IMR-90 (cell line): ENCODE data around the gene PSMD6. TPM values are rescaled to one million over a fixed set of nuclear protein-coding genes. Genes with fewer than 3 reads are reported as not detected.

Experiments
- ATAC-seq: fragments of 200-7000 bp; cut with Tn5 transposase; 2 replicates; pipeline ENCODE4 v1.9.1; 2020; ENCODE audit warnings: low read depth, mild to moderate bottlenecking, moderate library complexity
- BruUV-seq: library from RNA; stranded (reverse); fragments of 400-500 nt; replicated peaks from 2 replicates; lab custom pipeline; 2021; lab: Mats Ljungman, UMichigan
- CTCF ChIA-PET: fragments of 300-600 bp; formaldehyde crosslinking; extraction: SDS; loops from one replicate; lab custom pipeline; 2021; ENCODE audit warnings: antibody characterized with exemption; lab: Yijun Ruan, JAX
- POLR2A ChIA-PET: fragments of 300-600 bp; sonication (Branson Sonifier 250); formaldehyde crosslinking; loops from one replicate; lab custom pipeline; 2022; ENCODE audit warnings: antibody characterized with exemption; ENCODE audit not compliant: unreplicated experiment; lab: Charles Lee
- DNase-seq: peaks from one replicate; pipeline ENCODE4 v3.0.0; 2013
- H2AFZ ChIP-seq: replicated peaks from 2 replicates; pipeline ENCODE3; 2013; ENCODE audit warnings: low read length, mild to moderate bottlenecking; ENCODE audit not compliant: poor library complexity
- H2AK5ac ChIP-seq: 2 replicates; pipeline ENCODE4 v1.6.1; 2013; ENCODE audit warnings: low read depth, low read length, inconsistent platforms
- H2AK9ac ChIP-seq: replicated peaks from 2 replicates; pipeline ENCODE3; 2013; ENCODE audit warnings: mild to moderate bottlenecking, low read depth, low read length, moderate library complexity; ENCODE audit not compliant: poor library complexity
- H2BK120ac ChIP-seq: 2 replicates; pipeline ENCODE4 v1.6.1; 2013; ENCODE audit warnings: low read depth, low read length, inconsistent platforms
- H2BK15ac ChIP-seq: 3 replicates; pipeline ENCODE4 v1.6.1; 2013; ENCODE audit warnings: low read depth, low read length, inconsistent platforms
- H2BK20ac ChIP-seq: 2 replicates; pipeline ENCODE4 v1.6.1; 2013; ENCODE audit warnings: low read depth, mild to moderate bottlenecking, inconsistent platforms, low read length, moderate library complexity
- H2BK5ac ChIP-seq: 2 replicates; pipeline ENCODE4 v1.6.1; 2013; ENCODE audit warnings: mild to moderate bottlenecking, low read depth, low read length, inconsistent platforms; ENCODE audit not compliant: poor library complexity, severe bottlenecking
- H3K14ac ChIP-seq: replicated peaks from 2 replicates; pipeline ENCODE4 v1.6.1; 2013; ENCODE audit warnings: low read depth, low read length, inconsistent platforms
- H3K18ac ChIP-seq: 2 replicates; pipeline ENCODE4 v1.6.1; 2013; ENCODE audit warnings: low read depth, low read length, control low read depth
- H3K23ac ChIP-seq: 2 replicates; pipeline ENCODE4 v1.6.1; 2013; ENCODE audit warnings: low read depth, low read length, inconsistent platforms
- H3K27ac ChIP-seq: 2 replicates; pipeline ENCODE4 v1.5.1; 2013; ENCODE audit warnings: mild to moderate bottlenecking, control low read depth, low read length; ENCODE audit not compliant: insufficient read depth
- H3K27me3 ChIP-seq: 2 replicates; pipeline ENCODE4 v1.6.1; 2013; ENCODE audit warnings: low read length; ENCODE audit not compliant: control insufficient read depth, insufficient read depth
- H3K36me3 ChIP-seq: 2 replicates; pipeline ENCODE4 v1.6.1; 2013; ENCODE audit warnings: low read length, mixed read lengths; ENCODE audit not compliant: control insufficient read depth, insufficient read depth
- H3K4ac ChIP-seq: 2 replicates; pipeline ENCODE4 v1.6.1; 2013; ENCODE audit warnings: low read depth, low read length, inconsistent platforms
- H3K4me1 ChIP-seq: 2 replicates; pipeline ENCODE4 v1.6.1; 2013; ENCODE audit warnings: low read length, mixed read lengths; ENCODE audit not compliant: control insufficient read depth, insufficient read depth
- H3K4me2 ChIP-seq: 2 replicates; pipeline ENCODE4 v1.6.1; 2013; ENCODE audit warnings: low read depth, mild to moderate bottlenecking, control low read depth, low read length, moderate library complexity
- H3K4me3 ChIP-seq: 2 replicates; pipeline ENCODE4 v1.5.1; 2013; ENCODE audit warnings: low read depth, mild to moderate bottlenecking, control low read depth, low read length, moderate library complexity; ENCODE audit not compliant: insufficient read depth
- H3K56ac ChIP-seq: 2 replicates; pipeline ENCODE4 v1.6.1; 2013; ENCODE audit warnings: low read length, inconsistent platforms; ENCODE audit not compliant: insufficient read depth; ENCODE audit errors: extremely low read depth
- H3K79me1 ChIP-seq, 2 experiments: 2 replicates each; pipeline ENCODE4 v1.6.1; 2013; ENCODE audit warnings: low read length in 2 of 2, inconsistent platforms in 1 of 2, low read depth in 1 of 2
- H3K9ac ChIP-seq: 2 replicates; pipeline ENCODE4 v1.6.1; 2013; ENCODE audit warnings: low read depth, low read length, control low read depth
- H3K9me1 ChIP-seq: 2 replicates; pipeline ENCODE4 v1.6.1; 2013; ENCODE audit warnings: low read length, inconsistent platforms; ENCODE audit not compliant: insufficient read depth
- H3K9me3 ChIP-seq: 2 replicates; pipeline ENCODE4 v1.6.1; 2013; ENCODE audit warnings: low read length; ENCODE audit not compliant: control insufficient read depth, insufficient read depth
- H4K20me1 ChIP-seq: 2 replicates; pipeline ENCODE4 v1.6.1; 2013; ENCODE audit warnings: low read length, inconsistent platforms; ENCODE audit not compliant: insufficient read depth
- H4K5ac ChIP-seq: 2 replicates; pipeline ENCODE4 v1.6.1; 2013; ENCODE audit warnings: mild to moderate bottlenecking, low read depth, low read length, control low read depth
- H4K8ac ChIP-seq, 2 experiments: 2 replicates each; pipeline ENCODE4 v1.6.1; 2013; ENCODE audit warnings: low read depth in 2 of 2, low read length in 2 of 2, control low read depth in 1 of 2, inconsistent platforms in 1 of 2
- H4K91ac ChIP-seq: 2 replicates; pipeline ENCODE4 v1.6.1; 2013; ENCODE audit warnings: low read depth, low read length, inconsistent platforms; ENCODE audit not compliant: insufficient read depth
- BHLHE40 ChIP-seq: fragments of 150-350 bp; IDR thresholded peaks from 2 replicates; pipeline ENCODE4 v1.6.1; 2016; ENCODE audit warnings: mild to moderate bottlenecking, low read depth, low read length
- CEBPB ChIP-seq: IDR thresholded peaks from 2 replicates; pipeline ENCODE4 v1.6.1; 2012; ENCODE audit warnings: low read depth, low read length, improper control_type of control experiment
- CHD1 ChIP-seq: IDR thresholded peaks from 2 replicates; pipeline ENCODE4 v1.6.1; 2012; ENCODE audit warnings: low read depth, low read length, improper control_type of control experiment
- CTCF ChIP-seq: conservative IDR thresholded peaks from 2 replicates; pipeline ENCODE4 v1.5.1; 2012; ENCODE audit warnings: mild to moderate bottlenecking, low read depth, low read length, improper control_type of control experiment
- ELK1 ChIP-seq: fragments of 150-350 bp; IDR thresholded peaks from 2 replicates; pipeline ENCODE4 v1.6.1; 2016; ENCODE audit warnings: low read depth, mild to moderate bottlenecking, low read length, moderate library complexity, borderline replicate concordance
- FOS ChIP-seq: fragments of 150-350 bp; IDR thresholded peaks from 2 replicates; pipeline ENCODE4 v1.6.1; 2016; ENCODE audit warnings: low read depth, low read length
- MAFK ChIP-seq: IDR thresholded peaks from 2 replicates; pipeline ENCODE4 v1.6.1; 2012; ENCODE audit warnings: low read depth, low read length, improper control_type of control experiment
- MAZ ChIP-seq: IDR thresholded peaks from 2 replicates; pipeline ENCODE4 v1.6.1; 2012; ENCODE audit warnings: low read depth, mild to moderate bottlenecking, low read length, improper control_type of control experiment, moderate library complexity, borderline replicate concordance
- MXI1 ChIP-seq: IDR thresholded peaks from 2 replicates; pipeline ENCODE4 v1.6.1; 2012; ENCODE audit warnings: low read depth, mild to moderate bottlenecking, low read length, moderate library complexity, borderline replicate concordance
- NFE2L2 ChIP-seq: fragments of 150-350 bp; IDR thresholded peaks from 2 replicates; pipeline ENCODE4 v1.6.1; 2016; ENCODE audit warnings: low read depth, mild to moderate bottlenecking, low read length
- POLR2A ChIP-seq: IDR thresholded peaks from 2 replicates; pipeline ENCODE4 v1.6.1; 2012; ENCODE audit warnings: mild to moderate bottlenecking, low read depth, low read length
- RAD21 ChIP-seq: IDR thresholded peaks from 2 replicates; pipeline ENCODE4 v1.6.1; 2012; ENCODE audit warnings: low read length, improper control_type of control experiment
- RCOR1 ChIP-seq: IDR thresholded peaks from 2 replicates; pipeline ENCODE4 v1.6.1; 2012; ENCODE audit warnings: mild to moderate bottlenecking, low read length, improper control_type of control experiment; ENCODE audit not compliant: insufficient replicate concordance
- RFX5 ChIP-seq: IDR thresholded peaks from 2 replicates; pipeline ENCODE4 v1.8.0; 2012; ENCODE audit warnings: low read depth, mild to moderate bottlenecking, low read length, moderate library complexity
- SMC3 ChIP-seq: fragments of 150-350 bp; IDR thresholded peaks from 2 replicates; pipeline ENCODE4 v1.6.1; 2016; ENCODE audit warnings: low read depth, mild to moderate bottlenecking, antibody characterized with exemption, low read length, moderate library complexity
- USF2 ChIP-seq: fragments of 150-350 bp; IDR thresholded peaks from 2 replicates; pipeline ENCODE4 v1.6.1; 2017; ENCODE audit warnings: mild to moderate bottlenecking, antibody characterized with exemption, low read length, low read depth
- WGBS, 2 experiments: methylation state at CpG; one replicate each; pipeline versions ENCODE4 v1.1.5 to v1.1.7; 2013; ENCODE audit warnings: missing lambda C conversion rate in 2 of 2; ENCODE audit not compliant: insufficient read length in 1 of 2; ENCODE audit errors: extremely low coverage in 2 of 2; 5-methylcytosine and 5-hydroxymethylcytosine counted together
- dilution Hi-C: fragments of 300-500 bp; cut with HindIII; formaldehyde crosslinking; loops from one replicate; pipeline ENCODE4 v1.14.3; 2018; ENCODE audit warnings: low sequenced_read_pairs; ENCODE audit not compliant: unreplicated experiment
- in situ Hi-C: fragments of 300-500 bp; cut with MboI; formaldehyde crosslinking; loops from 3 replicates; pipeline ENCODE4 v1.14.3; 2019; ENCODE audit warnings: low sequenced_read_pairs, inconsistent platforms, mixed read lengths
- intact Hi-C: fragments of 100-400 bp; cut with micrococcal nuclease; formaldehyde crosslinking; loops from 2 replicates; pipeline ENCODE4 v1.10.0; 2022
- polyA plus RNA-seq, 3 experiments: library from polyadenylated mRNA; depleted of rRNA; stranded (reverse); fragments of >200 nt; gene quantifications; 2 replicates each; pipeline ENCODE4 v1.2.3, GENCODE V29; 2012; ENCODE audit warnings: low replicate concordance in 1 of 3
- total RNA-seq: library from RNA; depleted of rRNA; stranded (reverse); fragments of >200 nt; gene quantifications from 2 replicates; pipeline ENCODE4 v1.2.3, GENCODE V29; 2012

The PSMD6 gene
- total and polyA plus RNA-seq, 2 of the 4 experiments (the other 2 are of a cell fraction), result 86.6 to 91.8 TPM

GRCh38 chr3:64009528-64009927, 13.8 kb downstream of the PSMD6 start:
- CTCF ChIA-PET, result interaction anchor here (1.7 kb wide), 1 partner anchor 14 kb away, joined by 9 read pairs; the partner anchor contains the start of gene PSMD6
- ATAC-seq (no peak), DNase-seq (no peak)
- WGBS, 2 experiments, result 84% methylated on average over 7 of the region's 7 CpGs; no CpG with 5 or more reads in 1 of the 2 experiments
- Histone ChIP-seq H2BK5ac (no peak overlapping the region), H3K23ac (no peak overlapping the region), H2AK5ac (no peak overlapping the region), H3K4me2 (no peak overlapping the region), H3K9ac (no peak overlapping the region), H4K8ac (no peak overlapping the region), H2BK15ac (no peak overlapping the region), H2BK120ac (no peak overlapping the region), H3K27ac (peak overlapping the region; percentile 51; the same call in 1 of the 2 replicates), H3K4ac (no peak overlapping the region), H3K36me3 (peaks cover 51% of the 10 kb centered on the region), H3K56ac (no peak overlapping the region), H3K18ac (no peak overlapping the region), H3K79me1 (peaks cover 31 to 43% of the 10 kb centered on the region in 2 experiments), H3K14ac (no peak overlapping the region), H3K4me3 (no peak overlapping the region), H4K20me1 (peaks cover 20% of the 10 kb centered on the region; the same call in 1 of the 2 replicates), H4K5ac (no peak overlapping the region; the same call in 1 of the 2 replicates), H4K91ac (no peak overlapping the region), H2AFZ (no peak overlapping the region), H2BK20ac (no peak overlapping the region), H3K9me3 (no peaks in the 10 kb centered on the region), H3K27me3 (no peaks in the 10 kb centered on the region), H3K9me1 (peaks cover 11% of the 10 kb centered on the region; the same call in 1 of the 2 replicates), H3K4me1 (peaks cover 6% of the 10 kb centered on the region), H2AK9ac (no peak overlapping the region)
- BruUV-seq, result no TSS peak
- dilution Hi-C loops (no loop called here), in situ Hi-C loops (no loop called here), intact Hi-C loops (no loop called here)
- TF ChIP-seq POLR2A (no peak), USF2 (no peak), RCOR1 (no peak), MXI1 (no peak), BHLHE40 (no peak), MAZ (no peak), CHD1 (no peak), CTCF (no peak), RFX5 (no peak), ELK1 (no peak), NFE2L2 (no peak), FOS (no peak), SMC3 (no peak), MAFK (no peak), RAD21 (no peak), CEBPB (no peak)
- POLR2A ChIA-PET, result no interaction called here
